HEK293 (cell line): Measurements from ENCODE around the gene MAP3K12.
"Not testable (repeated sequence)": the region's sequence is repeated elsewhere in the genome, so short reads cannot be mapped to it uniquely, and the experiment has no call there.

Experiments used
- CTCF ChIA-PET: fragments of 350-600 bp; formaldehyde crosslinking; extraction: SDS; loops from one replicate; lab custom pipeline; 2021; ENCODE audit warnings: antibody characterized with exemption; lab: Yijun Ruan, JAX
- POLR2A ChIA-PET: fragments of 300-600 bp; formaldehyde crosslinking; extraction: SDS; loops from one replicate; lab custom pipeline; 2020; ENCODE audit warnings: antibody characterized with exemption, inconsistent platforms; lab: Yijun Ruan, JAX
- H3K27ac ChIP-seq: fragments of 200-500 bp; sonication (Bioruptor generic); 2 replicates; pipeline ENCODE4 v1.5.1; 2014; ENCODE audit warnings: low read depth, low read length, control low read depth, inconsistent platforms; ENCODE audit errors: extremely low read depth
- H3K36me3 ChIP-seq, 2 experiments: fragments of 200-500 bp in 1 of 2; sonication (Bioruptor generic) in 1 of 2; 1 replicate in 1 of 2; 2 replicates in 1 of 2; pipeline ENCODE4 v1.5.1; 2014 to 2017; ENCODE audit warnings: inconsistent platforms in 2 of 2, low read length in 2 of 2; ENCODE audit not compliant: control insufficient read depth in 2 of 2, insufficient read depth in 1 of 2
- H3K4me1 ChIP-seq: fragments of 200-500 bp; sonication (Bioruptor generic); 2 replicates; pipeline ENCODE4 v1.5.1; 2014; ENCODE audit warnings: mild to moderate bottlenecking, low read length, inconsistent platforms; ENCODE audit not compliant: control insufficient read depth, insufficient read depth
- H3K4me3 ChIP-seq: 2 replicates; pipeline ENCODE4 v1.5.1; 2011; ENCODE audit warnings: low read depth, mild to moderate bottlenecking, control low read depth, low read length, moderate library complexity
- H3K9me3 ChIP-seq: fragments of 200-500 bp; sonication (Bioruptor generic); 2 replicates; pipeline ENCODE4 v1.5.1; 2014; ENCODE audit warnings: low read depth, low read length, inconsistent platforms; ENCODE audit not compliant: control insufficient read depth, insufficient read depth
- PATZ1 ChIP-seq: fragments of 450-650 bp; formaldehyde crosslinking; IDR thresholded peaks from 2 replicates; pipeline ENCODE4 v1.5.1; 2016; ENCODE audit warnings: missing biosample characterization, missing genetic modification characterization
- PRDM1 ChIP-seq: fragments of 450-650 bp; formaldehyde crosslinking; IDR thresholded peaks from 2 replicates; pipeline ENCODE4; 2016; ENCODE audit warnings: missing biosample characterization, missing genetic modification characterization
- REPIN1 ChIP-seq: fragments of 450-650 bp; formaldehyde crosslinking; IDR thresholded peaks from 2 replicates; pipeline ENCODE4 v1.5.1; 2017; ENCODE audit warnings: missing biosample characterization, missing genetic modification characterization, low read depth
- SETDB1 ChIP-seq: IDR thresholded peaks from one replicate; pipeline ENCODE4 v1.6.1; 2017; ENCODE audit warnings: mild to moderate bottlenecking, low read length, moderate library complexity, mixed read lengths; ENCODE audit not compliant: insufficient read length
- ZNF121 ChIP-seq: fragments of 450-650 bp; formaldehyde crosslinking; IDR thresholded peaks from 2 replicates; pipeline ENCODE4 v1.5.1; 2016; ENCODE audit warnings: missing biosample characterization, missing genetic modification characterization
- ZNF146 ChIP-seq: fragments of 450-650 bp; formaldehyde crosslinking; IDR thresholded peaks from 2 replicates; pipeline ENCODE4 v1.5.1; 2016; ENCODE audit warnings: missing biosample characterization, missing genetic modification characterization
- ZNF18 ChIP-seq: fragments of 450-650 bp; formaldehyde crosslinking; IDR thresholded peaks from 2 replicates; pipeline ENCODE4 v1.5.1; 2016; ENCODE audit warnings: missing biosample characterization, missing genetic modification characterization
- ZNF274 ChIP-seq, 2 experiments: fragments of 200-500 bp in 1 of 2; fragments of 450-650 bp in 1 of 2; sonication (Bioruptor generic) in 1 of 2; formaldehyde crosslinking in 1 of 2; IDR thresholded peaks; 2 replicates each; pipeline versions ENCODE4 v1.5.1 to v1.6.1; 2014 to 2016; ENCODE audit warnings: borderline replicate concordance in 1 of 2, inconsistent platforms in 1 of 2, low read length in 1 of 2, missing biosample characterization in 1 of 2, missing genetic modification characterization in 1 of 2
- ZNF350 ChIP-seq: fragments of 450-650 bp; formaldehyde crosslinking; IDR thresholded peaks from 2 replicates; pipeline ENCODE4 v1.5.0; 2017; ENCODE audit warnings: missing biosample characterization, mild to moderate bottlenecking, missing genetic modification characterization
- ZNF449 ChIP-seq: fragments of 450-650 bp; formaldehyde crosslinking; IDR thresholded peaks from 2 replicates; pipeline ENCODE4 v1.5.1; 2017; ENCODE audit warnings: missing biosample characterization, mild to moderate bottlenecking, missing genetic modification characterization, moderate library complexity
- ZNF473 ChIP-seq: fragments of 450-650 bp; formaldehyde crosslinking; IDR thresholded peaks from 2 replicates; pipeline ENCODE4 v1.5.1; 2017; ENCODE audit warnings: missing biosample characterization, missing genetic modification characterization
- ZNF529 ChIP-seq: fragments of 450-650 bp; formaldehyde crosslinking; IDR thresholded peaks from 2 replicates; pipeline ENCODE4 v1.5.1; 2017; ENCODE audit warnings: missing genetic modification characterization, missing biosample characterization; ENCODE audit not compliant: insufficient replicate concordance
- ZNF530 ChIP-seq: fragments of 450-650 bp; formaldehyde crosslinking; IDR thresholded peaks from 2 replicates; pipeline ENCODE4 v1.5.1; 2016; ENCODE audit warnings: low read depth, missing biosample characterization, missing genetic modification characterization
- ZNF623 ChIP-seq: fragments of 450-650 bp; formaldehyde crosslinking; IDR thresholded peaks from 2 replicates; pipeline ENCODE4 v1.5.1; 2016; ENCODE audit warnings: missing biosample characterization, missing genetic modification characterization
- ZNF660 ChIP-seq: fragments of 450-650 bp; IDR thresholded peaks from 2 replicates; pipeline ENCODE4 v1.5.1; 2018; ENCODE audit warnings: missing biosample characterization, mild to moderate bottlenecking, missing genetic modification characterization
- ZNF777 ChIP-seq: fragments of 450-650 bp; formaldehyde crosslinking; IDR thresholded peaks from 2 replicates; pipeline ENCODE4 v1.5.1; 2017; ENCODE audit warnings: missing biosample characterization, missing genetic modification characterization, borderline replicate concordance
- ZNF843 ChIP-seq: fragments of 450-650 bp; formaldehyde crosslinking; IDR thresholded peaks from 2 replicates; pipeline ENCODE4 v1.5.1; 2016; ENCODE audit warnings: missing biosample characterization, missing genetic modification characterization
- ZSCAN5A ChIP-seq: fragments of 450-650 bp; formaldehyde crosslinking; IDR thresholded peaks from 2 replicates; pipeline ENCODE4 v1.5.1; 2016; ENCODE audit warnings: missing biosample characterization, missing genetic modification characterization
- TF ChIP-seq, protein P1 (sequence below): fragments of 450-650 bp; formaldehyde crosslinking; IDR thresholded peaks from 2 replicates; pipeline ENCODE4 v1.5.1; 2016; ENCODE audit warnings: missing biosample characterization, missing genetic modification characterization, low read depth
- TF ChIP-seq, protein P2 (sequence below): fragments of 450-650 bp; formaldehyde crosslinking; IDR thresholded peaks from 2 replicates; pipeline ENCODE4 v1.5.1; 2016; ENCODE audit warnings: missing biosample characterization, missing genetic modification characterization

Gene MAP3K12

DNA sequence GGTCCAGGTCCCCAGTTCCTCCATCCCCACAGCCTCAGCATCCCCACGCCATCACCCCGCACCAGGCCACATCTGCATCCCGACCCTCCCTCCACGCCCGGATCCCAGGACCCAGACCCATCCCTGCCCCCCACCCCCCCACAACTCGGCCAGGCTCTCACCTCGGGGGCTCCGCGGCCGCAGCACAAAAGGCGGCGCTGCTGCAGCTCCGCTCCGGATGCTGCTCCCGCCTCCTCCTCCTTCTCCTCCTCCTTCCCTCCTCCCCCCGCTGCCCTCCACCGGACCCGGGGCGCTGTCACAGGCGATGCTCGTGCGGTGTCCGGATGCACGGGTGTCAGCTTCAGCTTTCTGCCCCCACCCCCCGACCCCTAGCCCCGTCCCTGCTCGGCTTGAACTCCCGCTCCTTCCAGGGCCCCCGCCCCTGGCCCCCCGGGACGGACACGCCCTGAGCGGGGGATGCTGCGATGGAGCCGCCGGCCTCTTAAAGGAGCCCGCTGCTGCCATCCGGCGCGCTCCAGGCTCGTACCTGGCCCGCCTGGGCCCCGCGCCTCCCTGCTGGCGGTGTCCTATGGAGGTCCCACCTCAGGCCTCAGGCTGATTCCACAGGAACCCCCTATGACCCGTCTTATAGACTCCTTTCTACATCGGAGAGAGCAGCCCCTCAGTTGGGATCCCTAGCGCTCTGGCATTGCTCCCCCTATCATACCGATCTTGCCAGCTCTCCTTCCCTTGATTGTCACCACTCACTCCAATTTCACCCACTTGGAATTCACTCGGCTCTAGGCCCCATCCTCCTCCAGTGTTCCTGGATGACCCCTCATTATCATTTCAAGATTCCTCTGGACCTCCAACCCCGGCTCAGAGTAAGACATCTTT is at the start of gene MAP3K12 (continued):
- TF ChIP-seq, protein P1, sequence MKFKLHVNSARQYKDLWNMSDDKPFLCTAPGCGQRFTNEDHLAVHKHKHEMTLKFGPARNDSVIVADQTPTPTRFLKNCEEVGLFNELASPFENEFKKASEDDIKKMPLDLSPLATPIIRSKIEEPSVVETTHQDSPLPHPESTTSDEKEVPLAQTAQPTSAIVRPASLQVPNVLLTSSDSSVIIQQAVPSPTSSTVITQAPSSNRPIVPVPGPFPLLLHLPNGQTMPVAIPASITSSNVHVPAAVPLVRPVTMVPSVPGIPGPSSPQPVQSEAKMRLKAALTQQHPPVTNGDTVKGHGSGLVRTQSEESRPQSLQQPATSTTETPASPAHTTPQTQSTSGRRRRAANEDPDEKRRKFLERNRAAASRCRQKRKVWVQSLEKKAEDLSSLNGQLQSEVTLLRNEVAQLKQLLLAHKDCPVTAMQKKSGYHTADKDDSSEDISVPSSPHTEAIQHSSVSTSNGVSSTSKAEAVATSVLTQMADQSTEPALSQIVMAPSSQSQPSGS = no peak
- TF ChIP-seq ZNF529 (tag by site-specific recombination) = no peak
- TF ChIP-seq PATZ1 = peak; percentile 56; the same call in 1 of the 2 replicates

- Histone ChIP-seq H3K4me1 (peaks cover 14% of the 10 kb centered on the region), H3K36me3 (peaks cover 9 to 16% of the 10 kb centered on the region in 2 experiments; a peak in 2 of 3 replicates)
- H3K27ac ChIP-seq, H3K9me3 ChIP-seq, H3K4me3 ChIP-seq: not testable (repeated sequence)
- ChIA-PET POLR2A (interaction anchor here (0.6 kb wide), 1 partner anchor 643 kb away, joined by 4 read pairs; no protein-coding TSS in a partner anchor), CTCF (interaction anchor here (1.0 to 1.6 kb wide), 2 partner anchors 10 to 127 kb away, joined by 4 to 6 read pairs; partner anchors contain the start of gene ATP5MC2)
- TF ChIP-seq ZNF121 (tag by site-specific recombination) = peak; percentile 88
These were observed 49.1 kb upstream of the MAP3K12 start for GRCh38 chr12:53548354-53548753.

- ChIA-PET POLR2A (interaction anchor here (0.9 to 1.5 kb wide), 2 partner anchors 83 to 132 kb away, joined by 3 to 11 read pairs; partner anchors contain the start of genes ATF7 and ATP5MC2), CTCF (interaction anchor here (0.6 to 3.4 kb wide), 25 partner anchors 10 to 214 kb away, joined by 3 to 50 read pairs (median 4); partner anchors contain the start of genes ATF7 and ATP5MC2)
- Histone ChIP-seq H3K36me3 (peaks cover 15 to 26% of the 10 kb centered on the region in 2 experiments), H3K27ac (no peak overlapping the region; the same call in 1 of the 2 replicates), H3K9me3 (no peaks in the 10 kb centered on the region), H3K4me3 (no peak overlapping the region), H3K4me1 (peaks cover 9% of the 10 kb centered on the region)
- TF ChIP-seq ZNF146 (tag by site-specific recombination) (no peak), PRDM1 (tag by site-specific recombination) (no peak), REPIN1 (tag by site-specific recombination) (no peak), ZNF449 (tag by site-specific recombination) (no peak), ZNF350 (no peak), ZNF777 (tag by site-specific recombination) (no peak), ZNF473 (tag by site-specific recombination) (no peak), SETDB1 (no peak), ZNF843 (tag by site-specific recombination) (no peak), ZNF530 (no peak), ZNF660 (tag by site-specific recombination) (peak; percentile 62; the same call in 1 of the 2 replicates), ZNF623 (no peak), ZNF18 (tag by site-specific recombination) (0 out of 2 replicates have a peak, but pooled peaks have one; percentile 34), ZSCAN5A (tag by site-specific recombination) (no peak), ZNF274 (IDR thresholded peaks at IDR 0.05; ENCODE audit: low read length) (no peak), ZNF274 (tag by site-specific recombination; IDR thresholded peaks at IDR 0.05; ENCODE audit: borderline replicate concordance) (no peak)
- TF ChIP-seq, protein P2, sequence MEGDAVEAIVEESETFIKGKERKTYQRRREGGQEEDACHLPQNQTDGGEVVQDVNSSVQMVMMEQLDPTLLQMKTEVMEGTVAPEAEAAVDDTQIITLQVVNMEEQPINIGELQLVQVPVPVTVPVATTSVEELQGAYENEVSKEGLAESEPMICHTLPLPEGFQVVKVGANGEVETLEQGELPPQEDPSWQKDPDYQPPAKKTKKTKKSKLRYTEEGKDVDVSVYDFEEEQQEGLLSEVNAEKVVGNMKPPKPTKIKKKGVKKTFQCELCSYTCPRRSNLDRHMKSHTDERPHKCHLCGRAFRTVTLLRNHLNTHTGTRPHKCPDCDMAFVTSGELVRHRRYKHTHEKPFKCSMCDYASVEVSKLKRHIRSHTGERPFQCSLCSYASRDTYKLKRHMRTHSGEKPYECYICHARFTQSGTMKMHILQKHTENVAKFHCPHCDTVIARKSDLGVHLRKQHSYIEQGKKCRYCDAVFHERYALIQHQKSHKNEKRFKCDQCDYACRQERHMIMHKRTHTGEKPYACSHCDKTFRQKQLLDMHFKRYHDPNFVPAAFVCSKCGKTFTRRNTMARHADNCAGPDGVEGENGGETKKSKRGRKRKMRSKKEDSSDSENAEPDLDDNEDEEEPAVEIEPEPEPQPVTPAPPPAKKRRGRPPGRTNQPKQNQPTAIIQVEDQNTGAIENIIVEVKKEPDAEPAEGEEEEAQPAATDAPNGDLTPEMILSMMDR = peak; percentile 88
These were observed 44.3 kb upstream of the MAP3K12 start for GRCh38 chr12:53543539-53543938.
